Measurements from ENCODE around the gene ATP6V1C2.

DNA sequence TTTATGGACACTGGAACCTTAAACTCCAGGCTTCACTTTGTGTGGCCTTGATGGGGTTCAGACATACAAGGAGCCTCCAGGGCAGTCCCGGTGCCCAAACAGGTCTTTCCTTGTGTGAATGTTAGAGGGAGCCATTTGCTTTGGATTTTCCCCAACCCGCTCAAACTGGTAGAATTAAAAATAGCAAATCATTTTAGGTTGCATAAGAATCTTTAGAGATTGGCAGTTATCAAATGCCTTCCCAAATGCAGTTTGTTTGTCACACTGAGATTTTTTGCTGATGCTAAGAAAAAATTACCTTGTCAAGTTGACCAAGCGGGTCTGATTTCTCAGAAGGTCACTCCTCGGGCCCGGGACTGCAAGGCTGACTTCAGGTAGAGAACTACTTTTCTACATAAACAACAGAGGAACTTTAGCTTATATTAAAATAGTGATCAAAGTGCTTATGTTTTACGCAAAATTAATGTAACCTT lies 36.4 kb downstream of the ATP6V1C2 start:
- TF ChIP-seq, protein P1, sequence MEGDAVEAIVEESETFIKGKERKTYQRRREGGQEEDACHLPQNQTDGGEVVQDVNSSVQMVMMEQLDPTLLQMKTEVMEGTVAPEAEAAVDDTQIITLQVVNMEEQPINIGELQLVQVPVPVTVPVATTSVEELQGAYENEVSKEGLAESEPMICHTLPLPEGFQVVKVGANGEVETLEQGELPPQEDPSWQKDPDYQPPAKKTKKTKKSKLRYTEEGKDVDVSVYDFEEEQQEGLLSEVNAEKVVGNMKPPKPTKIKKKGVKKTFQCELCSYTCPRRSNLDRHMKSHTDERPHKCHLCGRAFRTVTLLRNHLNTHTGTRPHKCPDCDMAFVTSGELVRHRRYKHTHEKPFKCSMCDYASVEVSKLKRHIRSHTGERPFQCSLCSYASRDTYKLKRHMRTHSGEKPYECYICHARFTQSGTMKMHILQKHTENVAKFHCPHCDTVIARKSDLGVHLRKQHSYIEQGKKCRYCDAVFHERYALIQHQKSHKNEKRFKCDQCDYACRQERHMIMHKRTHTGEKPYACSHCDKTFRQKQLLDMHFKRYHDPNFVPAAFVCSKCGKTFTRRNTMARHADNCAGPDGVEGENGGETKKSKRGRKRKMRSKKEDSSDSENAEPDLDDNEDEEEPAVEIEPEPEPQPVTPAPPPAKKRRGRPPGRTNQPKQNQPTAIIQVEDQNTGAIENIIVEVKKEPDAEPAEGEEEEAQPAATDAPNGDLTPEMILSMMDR (IDR thresholded peaks at IDR 0.05; ENCODE audit: low read depth, low read length, poor library complexity, severe bottlenecking), result no peak
- no peak for TF ChIP-seq EZH2phosphoT487 (IDR thresholded peaks at IDR 0.05; ENCODE audit: borderline replicate concordance, low read length)

Data from DOHH2 (cell line).